GM12865 (cell line): ENCODE results near the gene WNT3A.

Experiments used
- DNase-seq: peaks from one replicate; pipeline ENCODE4 v3.0.0; 2010; ENCODE audit warnings: low read depth
- H3K4me3 ChIP-seq: 2 replicates; pipeline ENCODE4 v1.5.1; 2011; ENCODE audit warnings: mild to moderate bottlenecking, low read depth, low read length, control low read depth
- CTCF ChIP-seq: IDR thresholded peaks from 2 replicates; pipeline ENCODE4 v1.5.1; 2011; ENCODE audit warnings: low read length, control low read depth, low read depth, inconsistent platforms; ENCODE audit not compliant: insufficient read depth; ENCODE audit errors: missing control alignments

The WNT3A gene

GRCh38 chr1:228000416-228000815 lies 6.4 kb upstream of the WNT3A start:
- H3K4me3 ChIP-seq, result no peak overlapping the region
- TF ChIP-seq CTCF, result no peak
- DNase-seq, result no peak

GRCh38 chr1:228000836-228001563 lies 5.8 kb upstream of the WNT3A start:
- TF ChIP-seq CTCF, result no peak
- no peak for DNase-seq
- H3K4me3 ChIP-seq, result no peak overlapping the region

- DNase-seq, result no peak
- no peak for TF ChIP-seq CTCF
- H3K4me3 ChIP-seq, result no peak overlapping the region
Observed at GRCh38 chr1:228001738-228002535, 4.9 kb upstream of the WNT3A start.

- no peak for DNase-seq
- no peak for TF ChIP-seq CTCF
- no peak overlapping the region for H3K4me3 ChIP-seq
Observed at GRCh38 chr1:228002792-228003191, 4.0 kb upstream of the WNT3A start.

GRCh38 chr1:228003461-228004330 lies 3.1 kb upstream of the WNT3A start:
- H3K4me3 ChIP-seq, result no peak overlapping the region
- DNase-seq, result no peak
- no peak for TF ChIP-seq CTCF

GRCh38 chr1:228004331-228004855 lies 2.4 kb upstream of the WNT3A start:
- no peak overlapping the region for H3K4me3 ChIP-seq
- TF ChIP-seq CTCF, result peak; percentile 60
- peak; percentile 54 for DNase-seq
